Dermis lymphatic vessel endothelial cell (primary cell): ENCODE results near the gene SRRT. TPM values are rescaled to one million over a fixed set of nuclear protein-coding genes. Genes with fewer than 3 reads are reported as not detected.

Source experiments
- total RNA-seq: library from RNA; depleted of rRNA; stranded (reverse); fragments of >200 nt; gene quantifications from 2 replicates; pipeline ENCODE4 v1.2.1, GENCODE V29; 2014

SRRT gene
- total RNA-seq, result 33.5 and 41.1 TPM in 2 replicates

GRCh38 chr7:100874577-100875355, at the start of gene SRRT:
Gene SRRT, plus strand, starts transcription at chr7:100875103. Its CDS starts 488 bp downstream, at chr7:100875591.

GRCh38 chr7:100827330-100828226, 47.3 kb upstream of the SRRT start, which contains the start of gene EPHB4:
Gene EPHB4, minus strand, starts transcription at chr7:100827523. Its CDS starts 493 bp downstream, at chr7:100827030.

GRCh38 chr7:100852048-100852872, 22.6 kb upstream of the SRRT start, which contains the start of gene SLC12A9:
Gene SLC12A9, plus strand, starts transcription at chr7:100852713. Its CDS starts 1,485 bp downstream, at chr7:100854198.

GRCh38 chr7:100867040-100867775, 7.7 kb upstream of the SRRT start, which contains the start of gene TRIP6:
Gene TRIP6, plus strand, starts transcription at chr7:100867387. Its CDS starts 111 bp downstream, at chr7:100867498.

GRCh38 chr7:100888988-100889750, 14.3 kb downstream of the SRRT start, which contains the start of gene UFSP1:
Gene UFSP1, minus strand, starts transcription at chr7:100889715. Its CDS starts 444 bp downstream, at chr7:100889271.

GRCh38 chr7:100895701-100895955, 20.7 kb downstream of the SRRT start, which contains the start of gene ACHE:
Gene ACHE, minus strand, starts transcription at chr7:100895888. Its CDS starts 1,656 bp downstream, at chr7:100894232.

Other genes starting within 250 kb of the SRRT start
- 0.17 and 0.54 TPM in 2 replicates for gene TFR2, start 233.6 kb upstream of the SRRT start, total RNA-seq
- gene ACTL6B, start 218.7 kb upstream of the SRRT start, total RNA-seq, result not detected in 2 replicates
- gene GNB2, start 201.4 kb upstream of the SRRT start, total RNA-seq, result 53.7 and 59.7 TPM in 2 replicates
- 14.4 and 16.0 TPM in 2 replicates for gene GIGYF1, start 180.9 kb upstream of the SRRT start, total RNA-seq
- 21.2 and 24.1 TPM in 2 replicates for gene POP7, start 169.0 kb upstream of the SRRT start, total RNA-seq
- not detected in 2 replicates for gene EPO, start 154.6 kb upstream of the SRRT start, total RNA-seq
- gene ZAN, start 141.5 kb upstream of the SRRT start, total RNA-seq, result not detected in 2 replicates
- gene EPHB4, start 47.6 kb upstream of the SRRT start, total RNA-seq, result 414 and 442 TPM in 2 replicates
- 43.7 and 46.3 TPM in 2 replicates for gene SLC12A9, start 22.4 kb upstream of the SRRT start, total RNA-seq
- 45.0 and 48.9 TPM in 2 replicates for gene TRIP6, start 7.7 kb upstream of the SRRT start, total RNA-seq
- gene UFSP1, start 14.6 kb downstream of the SRRT start, total RNA-seq, result 2.2 and 3.1 TPM in 2 replicates
- gene ACHE, start 20.8 kb downstream of the SRRT start, total RNA-seq, result 2.2 and 5.1 TPM in 2 replicates
- gene MUC3A, start 74.4 kb downstream of the SRRT start, total RNA-seq, result under 0.01 TPM in 1 of 2 replicates, not detected in the other
- not detected in 2 replicates for gene MUC12, start 94.5 kb downstream of the SRRT start, total RNA-seq
- not detected in 2 replicates for gene MUC17, start 145.0 kb downstream of the SRRT start, total RNA-seq
- 12.4 and 13.3 TPM in 2 replicates for gene TRIM56, start 210.4 kb downstream of the SRRT start, total RNA-seq